ENCODE data around the gene TMEM181.

DNA sequence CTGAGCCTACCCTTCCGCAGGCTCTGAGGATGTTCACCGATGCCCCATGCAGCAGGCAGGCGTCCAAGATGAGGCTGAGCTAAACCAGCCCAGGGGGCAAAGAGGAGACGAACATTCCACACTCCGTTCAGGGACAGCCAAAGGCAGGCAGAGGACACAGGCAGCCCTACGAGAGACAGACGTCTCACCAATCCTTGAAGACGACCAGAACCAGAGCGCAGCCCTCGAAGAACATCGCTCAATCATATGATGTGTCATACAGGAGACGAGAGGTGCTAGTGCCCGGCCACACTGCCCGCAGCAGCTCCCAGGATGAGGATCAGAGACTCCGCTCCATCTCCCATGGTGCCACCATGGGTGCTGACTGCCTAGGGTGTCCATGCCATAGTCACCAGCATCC lies 35.6 kb upstream of the TMEM181 start:
- TF ChIP-seq, protein P1, sequence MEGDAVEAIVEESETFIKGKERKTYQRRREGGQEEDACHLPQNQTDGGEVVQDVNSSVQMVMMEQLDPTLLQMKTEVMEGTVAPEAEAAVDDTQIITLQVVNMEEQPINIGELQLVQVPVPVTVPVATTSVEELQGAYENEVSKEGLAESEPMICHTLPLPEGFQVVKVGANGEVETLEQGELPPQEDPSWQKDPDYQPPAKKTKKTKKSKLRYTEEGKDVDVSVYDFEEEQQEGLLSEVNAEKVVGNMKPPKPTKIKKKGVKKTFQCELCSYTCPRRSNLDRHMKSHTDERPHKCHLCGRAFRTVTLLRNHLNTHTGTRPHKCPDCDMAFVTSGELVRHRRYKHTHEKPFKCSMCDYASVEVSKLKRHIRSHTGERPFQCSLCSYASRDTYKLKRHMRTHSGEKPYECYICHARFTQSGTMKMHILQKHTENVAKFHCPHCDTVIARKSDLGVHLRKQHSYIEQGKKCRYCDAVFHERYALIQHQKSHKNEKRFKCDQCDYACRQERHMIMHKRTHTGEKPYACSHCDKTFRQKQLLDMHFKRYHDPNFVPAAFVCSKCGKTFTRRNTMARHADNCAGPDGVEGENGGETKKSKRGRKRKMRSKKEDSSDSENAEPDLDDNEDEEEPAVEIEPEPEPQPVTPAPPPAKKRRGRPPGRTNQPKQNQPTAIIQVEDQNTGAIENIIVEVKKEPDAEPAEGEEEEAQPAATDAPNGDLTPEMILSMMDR (IDR thresholded peaks at IDR 0.05), result no peak
- TF ChIP-seq POLR2AphosphoS5 (IDR thresholded peaks at IDR 0.05) (no peak), POLR2A (IDR thresholded peaks at IDR 0.05) (no peak)

Measured in breast epithelium (tissue), 3 donors.